Measurements from ENCODE around the gene PLEKHG4B.
"Not testable (repeated sequence)": the region's sequence is repeated elsewhere in the genome, so short reads cannot be mapped to it uniquely, and the experiment has no call there.

Gene PLEKHG4B

GRCh38 chr5:70440-70839 is 21.5 kb upstream of the PLEKHG4B start:
- H3K4me3 ChIP-seq (ENCODE audit: low read depth, low read length) = no peak overlapping the region
- no peak for TF ChIP-seq CTCF (IDR thresholded peaks at IDR 0.05; ENCODE audit: low read depth, low read length, missing control alignments)
- H3K36me3 ChIP-seq (replicated peaks) = no peaks in the 10 kb centered on the region
- in situ Hi-C loops (cut with HindIII; ENCODE audit: low pct_ligation_motif_present, low sequenced_read_pairs) = no loop called here
- H3K27me3 ChIP-seq (replicated peaks) = no peaks in the 10 kb centered on the region
- no peak for DNase-seq
- no peak overlapping the region for H3K27ac ChIP-seq

GRCh38 chr5:72316-73180 is 19.4 kb upstream of the PLEKHG4B start:
- H3K27me3 ChIP-seq (replicated peaks); H3K27ac ChIP-seq; H3K36me3 ChIP-seq (replicated peaks); H3K4me3 ChIP-seq (ENCODE audit: low read depth, low read length); DNase-seq; in situ Hi-C loops (cut with HindIII; ENCODE audit: low pct_ligation_motif_present, low sequenced_read_pairs): not testable (repeated sequence)

GRCh38 chr5:73181-73447 is 18.9 kb upstream of the PLEKHG4B start:
- H3K27ac ChIP-seq; H3K36me3 ChIP-seq (replicated peaks); in situ Hi-C loops (cut with HindIII; ENCODE audit: low pct_ligation_motif_present, low sequenced_read_pairs); H3K27me3 ChIP-seq (replicated peaks); H3K4me3 ChIP-seq (ENCODE audit: low read depth, low read length); DNase-seq: not testable (repeated sequence)

GRCh38 chr5:73768-74502 is 18.0 kb upstream of the PLEKHG4B start:
- Histone ChIP-seq H3K36me3 (replicated peaks) (no peaks in the 10 kb centered on the region), H3K4me3 (ENCODE audit: low read depth, low read length) (no peak overlapping the region), H3K27me3 (replicated peaks) (peaks cover 7% of the 10 kb centered on the region), H3K27ac (no peak overlapping the region)
- no peak for DNase-seq
- in situ Hi-C loops (cut with HindIII; ENCODE audit: low pct_ligation_motif_present, low sequenced_read_pairs) = no loop called here
- no peak for TF ChIP-seq CTCF (IDR thresholded peaks at IDR 0.05; ENCODE audit: low read depth, low read length, missing control alignments)

GRCh38 chr5:74503-75109 is 17.4 kb upstream of the PLEKHG4B start:
- peaks cover 7% of the 10 kb centered on the region for H3K27me3 ChIP-seq (replicated peaks)
- TF ChIP-seq CTCF (IDR thresholded peaks at IDR 0.05; ENCODE audit: low read depth, low read length, missing control alignments) = no peak
- no peak overlapping the region for H3K27ac ChIP-seq
- in situ Hi-C loops (cut with HindIII; ENCODE audit: low pct_ligation_motif_present, low sequenced_read_pairs) = no loop called here
- H3K4me3 ChIP-seq (ENCODE audit: low read depth, low read length) = no peak overlapping the region
- H3K36me3 ChIP-seq (replicated peaks) = no peaks in the 10 kb centered on the region
- DNase-seq = no peak

- no peak for TF ChIP-seq CTCF (IDR thresholded peaks at IDR 0.05; ENCODE audit: low read depth, low read length, missing control alignments)
- Histone ChIP-seq H3K36me3 (replicated peaks) (no peaks in the 10 kb centered on the region), H3K27ac (no peak overlapping the region), H3K4me3 (ENCODE audit: low read depth, low read length) (no peak overlapping the region), H3K27me3 (replicated peaks) (peaks cover 9% of the 10 kb centered on the region)
- in situ Hi-C loops (cut with HindIII; ENCODE audit: low pct_ligation_motif_present, low sequenced_read_pairs) = no loop called here
- no peak for DNase-seq
Observed at GRCh38 chr5:75331-76320, 16.3 kb upstream of the PLEKHG4B start.

Data from brain microvascular endothelial cell (primary cell).